Vagina (tissue), 2 donors: ENCODE results near the gene PLEK2. TPM values are rescaled to one million over a fixed set of nuclear protein-coding genes. Genes with fewer than 3 reads are reported as not detected.

Experiments used
- DNase-seq, 2 donors: peaks; one replicate each; pipeline ENCODE4 v3.0.0-alpha.2; 2017; ENCODE audit errors: extremely low spot score in 2 of 2
- H3K27ac ChIP-seq: fragments of 200-600 bp; sonication (generic); one replicate; pipeline ENCODE4 v1.5.1; 2019
- H3K27me3 ChIP-seq: fragments of 200-600 bp; sonication (generic); one replicate; pipeline ENCODE4 v1.5.1; 2019
- H3K36me3 ChIP-seq, 2 donors: fragments of 200-600 bp; sonication (generic); one replicate each; pipeline ENCODE4 v1.5.1; 2017 to 2019
- H3K4me1 ChIP-seq: fragments of 200-600 bp; sonication (generic); one replicate; pipeline ENCODE4 v1.5.1; 2019
- H3K4me3 ChIP-seq, 2 donors: fragments of 200-600 bp; sonication (generic); 1 replicate in 1 of 2; 2 replicates in 1 of 2; pipeline ENCODE4 v1.5.1; 2016 to 2019
- H3K9me3 ChIP-seq: fragments of 200-600 bp; sonication (generic); one replicate; pipeline ENCODE4 v1.5.1; 2019
- CTCF ChIP-seq, 3 experiments: fragments of 450-650 bp in 2 of 3; fragments of 200-600 bp in 1 of 3; sonication (generic) in 1 of 3; IDR thresholded peaks; one replicate each; pipeline ENCODE4 v1.5.1; 2017 to 2019; ENCODE audit warnings: antibody characterized with exemption in 3 of 3, mild to moderate bottlenecking in 2 of 3, moderate library complexity in 2 of 3
- POLR2A ChIP-seq, 2 donors: fragments of 450-650 bp; IDR thresholded peaks; one replicate each; pipeline ENCODE4 v1.6.1; 2017; ENCODE audit warnings: antibody characterized with exemption in 2 of 2, mild to moderate bottlenecking in 2 of 2, moderate library complexity in 2 of 2
- POLR2AphosphoS5 ChIP-seq, 2 donors: sonication (generic); formaldehyde crosslinking; IDR thresholded peaks; one replicate each; pipeline ENCODE4 v1.9.0; 2017; ENCODE audit warnings: antibody characterized with exemption in 2 of 2, mild to moderate bottlenecking in 2 of 2, low read depth in 1 of 2; ENCODE audit not compliant: insufficient read depth in 1 of 2
- intact Hi-C: fragments of 100-400 bp; cut with DNase I; formaldehyde crosslinking; loops from one replicate; pipeline ENCODE4 v1.15.1; 2023
- total RNA-seq: library from RNA; depleted of rRNA; stranded (reverse); fragments of >200 nt; gene quantifications from one replicate; pipeline ENCODE4 v1.2.3, GENCODE V29; 2016

PLEK2 gene
- total RNA-seq, 1 donor from 2014 or later: 4.4 TPM

DNA sequence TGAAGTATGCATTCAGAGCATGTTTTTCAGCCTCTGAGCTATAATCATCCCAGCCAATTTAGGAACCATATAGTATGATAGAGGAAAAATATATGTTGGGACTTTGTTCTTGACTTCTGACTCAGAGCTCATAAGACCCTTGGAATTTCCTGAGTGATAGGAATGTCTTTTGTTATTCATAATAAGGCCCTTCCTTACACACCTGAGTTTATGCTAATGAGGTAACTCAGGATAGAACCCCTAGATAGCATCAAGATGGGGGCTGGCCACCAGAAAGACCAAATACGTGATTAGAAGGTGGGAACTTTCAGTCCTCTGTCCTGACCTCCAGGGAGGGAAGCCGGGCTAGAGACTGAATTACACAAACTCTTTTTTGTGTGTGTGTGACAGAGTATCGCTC, 32.4 kb upstream of the PLEK2 start:
- TF ChIP-seq POLR2AphosphoS5 (IDR thresholded peaks at IDR 0.05; ENCODE audit: insufficient read depth in 1 of 2, low read depth in 1 of 2): no peak
- TF ChIP-seq CTCF (IDR thresholded peaks at IDR 0.05): no peak
- no peak for TF ChIP-seq POLR2A (IDR thresholded peaks at IDR 0.05)
- no peak for DNase-seq
- H3K9me3 ChIP-seq: no peaks in the 10 kb centered on the region
- intact Hi-C loops: no loop called here
- H3K27me3 ChIP-seq: no peaks in the 10 kb centered on the region
- H3K36me3 ChIP-seq: no peaks in the 10 kb centered on the region
- H3K4me3 ChIP-seq: no peak overlapping the region
- peaks cover 4% of the 10 kb centered on the region for H3K4me1 ChIP-seq
- H3K27ac ChIP-seq: no peak overlapping the region

DNA sequence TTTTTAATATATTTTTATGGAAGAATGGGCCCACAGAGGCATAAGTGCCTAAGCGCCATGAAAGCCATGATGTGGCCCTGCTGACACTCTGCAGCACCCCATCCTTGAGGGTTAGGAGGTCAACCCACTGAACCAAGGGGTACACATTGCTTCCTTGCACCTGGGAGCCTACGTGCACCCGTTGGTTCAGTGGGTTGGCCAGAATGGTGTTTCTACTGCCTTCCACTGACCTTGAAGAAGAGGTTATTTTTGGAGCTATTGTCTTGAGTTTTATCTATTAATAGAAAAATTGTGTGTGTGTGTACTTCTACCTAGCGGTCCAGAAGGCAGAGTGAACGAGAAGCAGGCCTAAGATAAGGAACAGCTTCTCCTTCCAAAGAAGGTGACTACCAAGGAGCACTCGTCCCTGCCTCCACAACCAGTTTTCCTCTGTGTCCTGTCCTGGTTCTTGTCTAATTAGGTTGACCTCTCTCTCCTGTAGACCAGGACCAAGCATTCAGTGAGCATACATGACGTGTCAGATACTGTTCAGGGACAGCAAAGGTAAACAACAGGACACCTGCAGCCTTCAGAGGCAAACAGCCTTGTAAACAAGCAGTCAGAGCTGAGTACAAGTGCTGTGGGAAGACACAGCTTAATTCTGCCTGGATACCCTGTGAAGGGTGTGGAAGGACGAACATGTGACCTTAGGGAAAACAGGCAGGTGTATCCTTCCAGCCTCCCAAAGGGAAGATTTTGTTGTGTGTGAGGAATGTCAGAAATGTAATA, 30.4 kb upstream of the PLEK2 start:
- no peak for DNase-seq

DNA sequence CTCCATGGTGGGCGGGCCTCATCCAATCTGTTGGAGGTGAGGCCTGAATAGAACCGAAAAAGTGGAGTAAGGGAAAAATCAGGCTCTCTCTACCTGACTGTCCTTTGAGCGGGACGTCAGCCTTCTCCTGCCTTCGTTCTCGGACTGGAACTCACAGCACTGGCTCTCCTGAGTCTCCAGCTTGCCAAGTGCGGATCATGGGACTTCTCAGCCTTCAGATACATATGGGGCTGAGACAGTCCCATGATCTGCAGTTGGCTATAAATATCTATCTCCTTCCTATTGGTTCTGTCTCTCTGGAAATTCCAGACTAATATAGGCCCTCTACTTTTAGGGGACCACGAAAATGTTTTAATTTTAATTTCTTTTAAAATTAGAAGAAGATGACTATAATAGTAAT, 29.7 kb upstream of the PLEK2 start:
- H3K36me3 ChIP-seq: no peaks in the 10 kb centered on the region
- no peaks in the 10 kb centered on the region for H3K9me3 ChIP-seq
- H3K4me1 ChIP-seq: peaks cover 4% of the 10 kb centered on the region
- DNase-seq: no peak
- H3K27me3 ChIP-seq: no peaks in the 10 kb centered on the region
- intact Hi-C loops: no loop called here
- H3K4me3 ChIP-seq: no peak overlapping the region
- H3K27ac ChIP-seq: no peak overlapping the region
- TF ChIP-seq POLR2AphosphoS5 (IDR thresholded peaks at IDR 0.05; ENCODE audit: insufficient read depth in 1 of 2, low read depth in 1 of 2): no peak
- no peak for TF ChIP-seq POLR2A (IDR thresholded peaks at IDR 0.05)
- TF ChIP-seq CTCF (IDR thresholded peaks at IDR 0.05): no peak

More for the DNA sequence above, 30.4 kb upstream of the PLEK2 start:
- Histone ChIP-seq H3K4me3 (no peak overlapping the region), H3K27me3 (no peaks in the 10 kb centered on the region), H3K36me3 (no peaks in the 10 kb centered on the region), H3K9me3 (no peaks in the 10 kb centered on the region), H3K27ac (no peak overlapping the region), H3K4me1 (peaks cover 4% of the 10 kb centered on the region)
- intact Hi-C loops: no loop called here
- no peak for TF ChIP-seq POLR2AphosphoS5 (IDR thresholded peaks at IDR 0.05; ENCODE audit: insufficient read depth in 1 of 2, low read depth in 1 of 2)
- no peak for TF ChIP-seq POLR2A (IDR thresholded peaks at IDR 0.05)
- no peak for TF ChIP-seq CTCF (IDR thresholded peaks at IDR 0.05)

DNA sequence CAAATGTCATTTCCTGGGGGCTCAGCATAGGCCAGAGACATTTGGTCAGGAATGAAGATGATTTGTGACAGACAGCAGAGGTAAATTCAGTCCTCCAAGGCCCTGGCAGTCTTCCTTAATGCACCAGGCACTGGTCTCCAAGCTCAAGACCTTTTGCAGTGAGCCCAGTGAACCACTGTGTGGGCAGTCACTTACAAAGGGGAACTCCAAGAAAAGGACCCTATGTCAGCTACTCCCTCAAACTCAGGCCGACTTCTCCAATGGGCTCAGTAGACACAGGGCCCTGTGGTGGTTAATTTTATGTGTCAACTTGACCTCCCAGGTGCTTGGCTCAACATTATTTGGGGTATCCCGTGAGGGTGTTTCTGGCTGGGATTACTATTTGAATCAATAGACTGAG, 29.3 kb upstream of the PLEK2 start:
- H3K27me3 ChIP-seq: no peaks in the 10 kb centered on the region
- no peak overlapping the region for H3K27ac ChIP-seq
- H3K4me3 ChIP-seq: no peak overlapping the region
- intact Hi-C loops: no loop called here
- DNase-seq: no peak
- no peaks in the 10 kb centered on the region for H3K36me3 ChIP-seq
- H3K4me1 ChIP-seq: peaks cover 4% of the 10 kb centered on the region
- H3K9me3 ChIP-seq: no peaks in the 10 kb centered on the region
- no peak for TF ChIP-seq POLR2A (IDR thresholded peaks at IDR 0.05)
- no peak for TF ChIP-seq CTCF (IDR thresholded peaks at IDR 0.05)
- TF ChIP-seq POLR2AphosphoS5 (IDR thresholded peaks at IDR 0.05; ENCODE audit: insufficient read depth in 1 of 2, low read depth in 1 of 2): no peak

- Histone ChIP-seq H3K27ac (no peak overlapping the region), H3K9me3 (no peaks in the 10 kb centered on the region), H3K4me1 (peaks cover 4% of the 10 kb centered on the region), H3K36me3 (no peaks in the 10 kb centered on the region), H3K27me3 (no peaks in the 10 kb centered on the region), H3K4me3 (no peak overlapping the region)
- DNase-seq: no peak
- TF ChIP-seq POLR2A (IDR thresholded peaks at IDR 0.05) (no peak), POLR2AphosphoS5 (IDR thresholded peaks at IDR 0.05; ENCODE audit: insufficient read depth in 1 of 2, low read depth in 1 of 2) (no peak), CTCF (IDR thresholded peaks at IDR 0.05) (no peak)
- intact Hi-C loops: no loop called here
Measured at GRCh38 chr14:67440513-67440912, 28.5 kb upstream of the PLEK2 start.
